ENCODE measurements around the gene PSMG3. TPM values are rescaled to one million over a fixed set of nuclear protein-coding genes. Genes with fewer than 3 reads are reported as not detected.

Gene PSMG3
- total RNA-seq, 3 donors from 2014 or later (not counting 1 experiment from before 2014, with no cell fraction given), result 19.0 to 21.4 (median 20.5) TPM

GRCh38 chr7:1564603-1565022, 5.2 kb downstream of the PSMG3 start:
- no peak overlapping the region for H3K4me3 Mint-ChIP-seq
- intact Hi-C loops (cut with micrococcal nuclease), result no loop called here
- no peaks in the 10 kb centered on the region for H3K9me3 Mint-ChIP-seq
- TF ChIP-seq CTCF (IDR thresholded peaks at IDR 0.05), result no peak
- Histone ChIP-seq H3K4me1 (ENCODE audit: control insufficient read depth, insufficient read depth, low read length) (peaks cover 14% of the 10 kb centered on the region), H3K9me3 (ENCODE audit: control insufficient read depth, insufficient read depth, low read length) (no peaks in the 10 kb centered on the region), H3K27me3 (ENCODE audit: control insufficient read depth, insufficient read depth, low read length) (no peaks in the 10 kb centered on the region), H3K27ac (ENCODE audit: low read length) (no peak overlapping the region), H3K4me3 (ENCODE audit: low read length) (no peak overlapping the region), H3K36me3 (ENCODE audit: control insufficient read depth, insufficient read depth, low read length) (peaks cover 13% of the 10 kb centered on the region)
- no peaks in the 10 kb centered on the region for H3K27me3 Mint-ChIP-seq (ENCODE audit: low read depth in 2 of 2)
- no peaks in the 10 kb centered on the region for H3K36me3 Mint-ChIP-seq
- DNase-seq (no peak), ATAC-seq (no peak)
- 73% methylated on average over 23 of the region's 23 CpGs for WGBS (ENCODE audit: insufficient coverage)
- peaks cover 10 to 11% of the 10 kb centered on the region in 2 donors for H3K4me1 Mint-ChIP-seq
- H3K27ac Mint-ChIP-seq, result no peak overlapping the region

GRCh38 chr7:1563981-1564602, 5.7 kb downstream of the PSMG3 start:
- H3K27me3 ChIP-seq (ENCODE audit: control insufficient read depth, insufficient read depth, low read length), result no peaks in the 10 kb centered on the region
- Mint-ChIP-seq H3K4me3 (no peak overlapping the region), H3K4me1 (peaks cover 6 to 7% of the 10 kb centered on the region in 2 donors), H3K9me3 (no peaks in the 10 kb centered on the region), H3K27ac (no peak overlapping the region), H3K36me3 (no peaks in the 10 kb centered on the region), H3K27me3 (ENCODE audit: low read depth in 2 of 2) (no peaks in the 10 kb centered on the region)
- ATAC-seq (no peak), DNase-seq (no peak)
- peaks cover 8% of the 10 kb centered on the region for H3K4me1 ChIP-seq (ENCODE audit: control insufficient read depth, insufficient read depth, low read length)
- no peaks in the 10 kb centered on the region for H3K9me3 ChIP-seq (ENCODE audit: control insufficient read depth, insufficient read depth, low read length)
- WGBS (ENCODE audit: insufficient coverage), result 65% methylated on average over 15 of the region's 15 CpGs
- intact Hi-C loops (cut with micrococcal nuclease), result no loop called here
- H3K4me3 ChIP-seq (ENCODE audit: low read length), result no peak overlapping the region
- TF ChIP-seq CTCF (IDR thresholded peaks at IDR 0.05), result no peak
- H3K36me3 ChIP-seq (ENCODE audit: control insufficient read depth, insufficient read depth, low read length), result peaks cover 13% of the 10 kb centered on the region
- H3K27ac ChIP-seq (ENCODE audit: low read length), result no peak overlapping the region

- intact Hi-C loops (cut with micrococcal nuclease), result no loop called here
- H3K27ac ChIP-seq (ENCODE audit: low read length), result no peak overlapping the region
- peaks cover 11% of the 10 kb centered on the region for H3K36me3 ChIP-seq (ENCODE audit: control insufficient read depth, insufficient read depth, low read length)
- ATAC-seq (no peak), DNase-seq (no peak)
- no peak overlapping the region for H3K4me3 ChIP-seq (ENCODE audit: low read length)
- Mint-ChIP-seq H3K27me3 (ENCODE audit: low read depth in 2 of 2) (no peaks in the 10 kb centered on the region), H3K4me1 (no peaks in the 10 kb centered on the region), H3K9me3 (no peaks in the 10 kb centered on the region), H3K27ac (no peak overlapping the region), H3K36me3 (no peaks in the 10 kb centered on the region), H3K4me3 (no peak overlapping the region)
- no peaks in the 10 kb centered on the region for H3K9me3 ChIP-seq (ENCODE audit: control insufficient read depth, insufficient read depth, low read length)
- no peak for TF ChIP-seq CTCF (IDR thresholded peaks at IDR 0.05)
- WGBS (ENCODE audit: insufficient coverage), result 85% methylated on average over 18 of the region's 18 CpGs
- H3K27me3 ChIP-seq (ENCODE audit: control insufficient read depth, insufficient read depth, low read length), result no peaks in the 10 kb centered on the region
- H3K4me1 ChIP-seq (ENCODE audit: control insufficient read depth, insufficient read depth, low read length), result no peaks in the 10 kb centered on the region
Measured at GRCh38 chr7:1562597-1563051, 7.2 kb downstream of the PSMG3 start.

GRCh38 chr7:1562116-1562515, 7.7 kb downstream of the PSMG3 start:
- no peaks in the 10 kb centered on the region for H3K27me3 Mint-ChIP-seq (ENCODE audit: low read depth in 2 of 2)

More at GRCh38 chr7:1562116-1562515, 7.7 kb downstream of the PSMG3 start:
- no peak overlapping the region for H3K4me3 ChIP-seq (ENCODE audit: low read length)
- Mint-ChIP-seq H3K36me3 (no peaks in the 10 kb centered on the region), H3K27ac (no peak overlapping the region), H3K4me1 (no peaks in the 10 kb centered on the region), H3K9me3 (no peaks in the 10 kb centered on the region), H3K4me3 (no peak overlapping the region)
- H3K4me1 ChIP-seq (ENCODE audit: control insufficient read depth, insufficient read depth, low read length), result no peaks in the 10 kb centered on the region
- 91% methylated on average over 16 of the region's 16 CpGs for WGBS (ENCODE audit: insufficient coverage)
- H3K9me3 ChIP-seq (ENCODE audit: control insufficient read depth, insufficient read depth, low read length), result no peaks in the 10 kb centered on the region
- peaks cover 7% of the 10 kb centered on the region for H3K36me3 ChIP-seq (ENCODE audit: control insufficient read depth, insufficient read depth, low read length)
- intact Hi-C loops (cut with micrococcal nuclease), result no loop called here
- H3K27ac ChIP-seq (ENCODE audit: low read length), result no peak overlapping the region
- no peaks in the 10 kb centered on the region for H3K27me3 ChIP-seq (ENCODE audit: control insufficient read depth, insufficient read depth, low read length)
- DNase-seq, result no peak
- no peak for ATAC-seq
- TF ChIP-seq CTCF (IDR thresholded peaks at IDR 0.05), result no peak
